ENCODE data around the gene RAB27A. TPM values are rescaled to one million over a fixed set of nuclear protein-coding genes. Genes with fewer than 3 reads are reported as not detected.

RAB27A gene
- polyA plus RNA-seq, 1 of the 3 experiments (the other 2 are of a cell fraction), result 9.6 TPM

DNA sequence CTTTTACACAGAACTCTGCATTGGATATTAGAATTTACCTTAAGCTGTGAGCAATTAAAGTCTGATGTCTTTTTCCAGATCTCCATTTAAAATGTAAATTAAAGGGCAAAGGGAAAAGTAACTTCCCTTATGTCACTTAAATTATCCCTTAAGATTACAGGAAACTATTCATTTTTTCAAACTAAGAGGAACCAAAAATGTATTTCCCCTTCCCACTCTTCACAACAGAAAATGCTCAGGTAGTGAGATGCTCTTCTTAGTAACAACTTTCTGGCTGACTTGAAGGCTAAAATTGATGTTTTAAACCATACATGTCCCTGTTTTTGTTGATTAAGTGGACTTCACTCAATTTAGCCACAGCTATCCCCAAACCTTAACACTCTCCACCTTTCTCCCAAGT lies 110.5 kb downstream of the RAB27A start:
- TF ChIP-seq POLR2AphosphoS5 (IDR thresholded peaks at IDR 0.05; ENCODE audit: low read depth, low read length) (no peak), GATA2 (CRISPR knock-in tag; IDR thresholded peaks at IDR 0.05) (no peak), GABPA (IDR thresholded peaks at IDR 0.05; ENCODE audit: low read depth) (no peak), SIN3A (IDR thresholded peaks at IDR 0.05; ENCODE audit: borderline replicate concordance, low read depth, low read length) (no peak), NRF1 (IDR thresholded peaks at IDR 0.05; ENCODE audit: low read depth, low read length) (no peak), MEF2A (IDR thresholded peaks at IDR 0.05; ENCODE audit: borderline replicate concordance, low read depth) (no peak), EP300 (IDR thresholded peaks at IDR 0.05; ENCODE audit: borderline replicate concordance in 1 of 2, low read depth in 1 of 2, low read length in 1 of 2) (no peak), FOXJ3 (CRISPR knock-in tag; IDR thresholded peaks at IDR 0.05) (no peak), FOXM1 (IDR thresholded peaks at IDR 0.05; ENCODE audit: low read depth) (no peak)
- POLR2A ChIA-PET, result no interaction called here
- Histone ChIP-seq H3K9me3 (no peaks in the 10 kb centered on the region), H2AFZ (ENCODE audit: low read depth) (no peak overlapping the region), H3K79me2 (ENCODE audit: insufficient read depth) (peaks cover 4% of the 10 kb centered on the region; the same call in 1 of the 2 replicates), H3K9me2 (no peaks in the 10 kb centered on the region), H3K4me1 (ENCODE audit: control insufficient read depth in 1 of 2, insufficient read depth in 2 of 2, low read depth in 1 of 2, low read length in 1 of 2) (no peaks in the 10 kb centered on the region; a peak in 2 of 4 replicates), H3F3A (replicated peaks; ENCODE audit: insufficient read depth) (peaks cover 6% of the 10 kb centered on the region), H3K9ac (no peak overlapping the region), H3K27me3 (ENCODE audit: insufficient read depth) (no peaks in the 10 kb centered on the region), H3K36me3 (replicated peaks in 1 of 2; ENCODE audit: control insufficient read depth in 1 of 2, insufficient read depth in 2 of 2, low read length in 1 of 2) (peaks cover 54 to 58% of the 10 kb centered on the region in 2 experiments), H3K4me2 (no peak overlapping the region), H4K20me1 (ENCODE audit: insufficient read depth) (peaks cover 6% of the 10 kb centered on the region), H3K4me3 (ENCODE audit: low read depth in 2 of 2, low read length in 1 of 2) (no peak overlapping the region), H3K27ac (ENCODE audit: low read depth in 2 of 2, low read length in 1 of 2) (no peak overlapping the region; a peak in 1 of 4 replicates)
- CTCF ChIA-PET, result interaction anchor here (1.3 to 3.7 kb wide), 2 partner anchors 10 to 11 kb away, joined by 3 to 19 read pairs; no protein-coding TSS in a partner anchor
- DNase-seq, result no peak

DNA sequence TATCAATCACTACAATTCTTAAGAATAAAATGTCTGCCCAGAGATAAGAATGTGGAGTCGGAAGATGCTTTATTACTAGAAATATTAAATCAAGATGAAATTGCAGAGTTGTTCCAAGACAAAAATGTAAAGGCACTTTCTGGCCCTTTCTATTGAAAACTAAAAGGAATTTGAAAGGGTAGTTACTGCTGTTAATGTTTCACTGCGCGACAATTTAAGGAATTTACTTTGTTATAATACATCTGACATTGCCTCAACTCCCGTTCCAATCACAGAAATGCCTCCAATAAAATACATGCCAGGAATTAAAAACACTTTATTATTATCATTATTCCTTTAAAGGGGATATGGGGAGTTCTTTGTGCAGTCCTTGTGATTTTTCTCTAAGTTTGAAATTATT lies 119.3 kb downstream of the RAB27A start:
- Histone ChIP-seq H3F3A (replicated peaks; ENCODE audit: insufficient read depth) (no peaks in the 10 kb centered on the region), H3K9ac (no peak overlapping the region), H3K9me2 (no peaks in the 10 kb centered on the region), H3K4me1 (ENCODE audit: control insufficient read depth in 1 of 2, insufficient read depth in 2 of 2, low read depth in 1 of 2, low read length in 1 of 2) (no peaks in the 10 kb centered on the region), H3K4me3 (ENCODE audit: low read depth in 2 of 2, low read length in 1 of 2) (no peak overlapping the region), H3K79me2 (ENCODE audit: insufficient read depth) (no peaks in the 10 kb centered on the region), H3K9me3 (no peaks in the 10 kb centered on the region), H4K20me1 (ENCODE audit: insufficient read depth) (no peaks in the 10 kb centered on the region), H3K27me3 (ENCODE audit: insufficient read depth) (no peaks in the 10 kb centered on the region), H3K27ac (ENCODE audit: low read depth in 2 of 2, low read length in 1 of 2) (no peak overlapping the region), H3K4me2 (no peak overlapping the region), H3K36me3 (replicated peaks in 1 of 2; ENCODE audit: control insufficient read depth in 1 of 2, insufficient read depth in 2 of 2, low read length in 1 of 2) (no peaks in the 10 kb centered on the region), H2AFZ (ENCODE audit: low read depth) (no peak overlapping the region)
- ChIA-PET CTCF (no interaction called here), POLR2A (no interaction called here)
- no peak for DNase-seq
- WGBS (ENCODE audit: low lambda C conversion rate), result 76% methylated on average over 4 of the region's 4 CpGs
- TF ChIP-seq TEAD4 (IDR thresholded peaks at IDR 0.05; ENCODE audit: borderline replicate concordance, insufficient read depth), result no peak
- no peak for TF ChIP-seq POLR2AphosphoS5 (IDR thresholded peaks at IDR 0.05; ENCODE audit: low read depth, low read length)
- TF ChIP-seq NRF1 (IDR thresholded peaks at IDR 0.05; ENCODE audit: low read depth, low read length), result no peak
- no peak for TF ChIP-seq YY1 (IDR thresholded peaks at IDR 0.05; ENCODE audit: low read depth)
- TF ChIP-seq, protein P1, sequence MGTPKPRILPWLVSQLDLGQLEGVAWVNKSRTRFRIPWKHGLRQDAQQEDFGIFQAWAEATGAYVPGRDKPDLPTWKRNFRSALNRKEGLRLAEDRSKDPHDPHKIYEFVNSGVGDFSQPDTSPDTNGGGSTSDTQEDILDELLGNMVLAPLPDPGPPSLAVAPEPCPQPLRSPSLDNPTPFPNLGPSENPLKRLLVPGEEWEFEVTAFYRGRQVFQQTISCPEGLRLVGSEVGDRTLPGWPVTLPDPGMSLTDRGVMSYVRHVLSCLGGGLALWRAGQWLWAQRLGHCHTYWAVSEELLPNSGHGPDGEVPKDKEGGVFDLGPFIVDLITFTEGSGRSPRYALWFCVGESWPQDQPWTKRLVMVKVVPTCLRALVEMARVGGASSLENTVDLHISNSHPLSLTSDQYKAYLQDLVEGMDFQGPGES (IDR thresholded peaks at IDR 0.05; ENCODE audit: low read depth, low read length), result no peak
- no peak for TF ChIP-seq EZH2phosphoT487 (IDR thresholded peaks at IDR 0.05; ENCODE audit: borderline replicate concordance, low read depth)
- no peak for TF ChIP-seq NFIC (IDR thresholded peaks at IDR 0.05; ENCODE audit: borderline replicate concordance)
- TF ChIP-seq CHD2 (IDR thresholded peaks at IDR 0.05; ENCODE audit: low read length, partially characterized antibody), result no peak
- TF ChIP-seq, protein P2, sequence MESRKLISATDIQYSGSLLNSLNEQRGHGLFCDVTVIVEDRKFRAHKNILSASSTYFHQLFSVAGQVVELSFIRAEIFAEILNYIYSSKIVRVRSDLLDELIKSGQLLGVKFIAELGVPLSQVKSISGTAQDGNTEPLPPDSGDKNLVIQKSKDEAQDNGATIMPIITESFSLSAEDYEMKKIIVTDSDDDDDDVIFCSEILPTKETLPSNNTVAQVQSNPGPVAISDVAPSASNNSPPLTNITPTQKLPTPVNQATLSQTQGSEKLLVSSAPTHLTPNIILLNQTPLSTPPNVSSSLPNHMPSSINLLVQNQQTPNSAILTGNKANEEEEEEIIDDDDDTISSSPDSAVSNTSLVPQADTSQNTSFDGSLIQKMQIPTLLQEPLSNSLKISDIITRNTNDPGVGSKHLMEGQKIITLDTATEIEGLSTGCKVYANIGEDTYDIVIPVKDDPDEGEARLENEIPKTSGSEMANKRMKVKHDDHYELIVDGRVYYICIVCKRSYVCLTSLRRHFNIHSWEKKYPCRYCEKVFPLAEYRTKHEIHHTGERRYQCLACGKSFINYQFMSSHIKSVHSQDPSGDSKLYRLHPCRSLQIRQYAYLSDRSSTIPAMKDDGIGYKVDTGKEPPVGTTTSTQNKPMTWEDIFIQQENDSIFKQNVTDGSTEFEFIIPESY (IDR thresholded peaks at IDR 0.05; ENCODE audit: borderline replicate concordance, low read depth), result no peak
- TF ChIP-seq FOSL2 (IDR thresholded peaks at IDR 0.05; ENCODE audit: borderline replicate concordance, low read depth), result no peak
- TF ChIP-seq GABPA (IDR thresholded peaks at IDR 0.05; ENCODE audit: low read depth), result no peak
- TF ChIP-seq SIN3A (IDR thresholded peaks at IDR 0.05; ENCODE audit: borderline replicate concordance, low read depth, low read length), result no peak
- no peak for TF ChIP-seq EP300 (IDR thresholded peaks at IDR 0.05; ENCODE audit: borderline replicate concordance in 1 of 2, low read depth in 1 of 2, low read length in 1 of 2)
- TF ChIP-seq, protein P3, sequence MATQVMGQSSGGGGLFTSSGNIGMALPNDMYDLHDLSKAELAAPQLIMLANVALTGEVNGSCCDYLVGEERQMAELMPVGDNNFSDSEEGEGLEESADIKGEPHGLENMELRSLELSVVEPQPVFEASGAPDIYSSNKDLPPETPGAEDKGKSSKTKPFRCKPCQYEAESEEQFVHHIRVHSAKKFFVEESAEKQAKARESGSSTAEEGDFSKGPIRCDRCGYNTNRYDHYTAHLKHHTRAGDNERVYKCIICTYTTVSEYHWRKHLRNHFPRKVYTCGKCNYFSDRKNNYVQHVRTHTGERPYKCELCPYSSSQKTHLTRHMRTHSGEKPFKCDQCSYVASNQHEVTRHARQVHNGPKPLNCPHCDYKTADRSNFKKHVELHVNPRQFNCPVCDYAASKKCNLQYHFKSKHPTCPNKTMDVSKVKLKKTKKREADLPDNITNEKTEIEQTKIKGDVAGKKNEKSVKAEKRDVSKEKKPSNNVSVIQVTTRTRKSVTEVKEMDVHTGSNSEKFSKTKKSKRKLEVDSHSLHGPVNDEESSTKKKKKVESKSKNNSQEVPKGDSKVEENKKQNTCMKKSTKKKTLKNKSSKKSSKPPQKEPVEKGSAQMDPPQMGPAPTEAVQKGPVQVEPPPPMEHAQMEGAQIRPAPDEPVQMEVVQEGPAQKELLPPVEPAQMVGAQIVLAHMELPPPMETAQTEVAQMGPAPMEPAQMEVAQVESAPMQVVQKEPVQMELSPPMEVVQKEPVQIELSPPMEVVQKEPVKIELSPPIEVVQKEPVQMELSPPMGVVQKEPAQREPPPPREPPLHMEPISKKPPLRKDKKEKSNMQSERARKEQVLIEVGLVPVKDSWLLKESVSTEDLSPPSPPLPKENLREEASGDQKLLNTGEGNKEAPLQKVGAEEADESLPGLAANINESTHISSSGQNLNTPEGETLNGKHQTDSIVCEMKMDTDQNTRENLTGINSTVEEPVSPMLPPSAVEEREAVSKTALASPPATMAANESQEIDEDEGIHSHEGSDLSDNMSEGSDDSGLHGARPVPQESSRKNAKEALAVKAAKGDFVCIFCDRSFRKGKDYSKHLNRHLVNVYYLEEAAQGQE (IDR thresholded peaks at IDR 0.05; ENCODE audit: low read depth, low read length), result no peak
- TF ChIP-seq RXRA (IDR thresholded peaks at IDR 0.05; ENCODE audit: borderline replicate concordance, low read depth), result no peak
- TF ChIP-seq, protein P4, sequence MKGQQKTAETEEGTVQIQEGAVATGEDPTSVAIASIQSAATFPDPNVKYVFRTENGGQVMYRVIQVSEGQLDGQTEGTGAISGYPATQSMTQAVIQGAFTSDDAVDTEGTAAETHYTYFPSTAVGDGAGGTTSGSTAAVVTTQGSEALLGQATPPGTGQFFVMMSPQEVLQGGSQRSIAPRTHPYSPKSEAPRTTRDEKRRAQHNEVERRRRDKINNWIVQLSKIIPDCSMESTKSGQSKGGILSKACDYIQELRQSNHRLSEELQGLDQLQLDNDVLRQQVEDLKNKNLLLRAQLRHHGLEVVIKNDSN (IDR thresholded peaks at IDR 0.05; ENCODE audit: borderline replicate concordance, low read depth), result no peak
